ENCODE results near the gene ZNF462. TPM values are rescaled to one million over a fixed set of nuclear protein-coding genes. Genes with fewer than 3 reads are reported as not detected.

Gene ZNF462
- total RNA-seq, 2 donors from 2014 or later, result 41.4 to 54.4 TPM

Small RNA genes within 50 kb of the gene (small RNA-seq; reads per million reads assigned to genes)
- 0 reads per million in 2 donors for gene RNA5SP292
